ENCODE results near the gene WDR35.

The WDR35 gene

DNA sequence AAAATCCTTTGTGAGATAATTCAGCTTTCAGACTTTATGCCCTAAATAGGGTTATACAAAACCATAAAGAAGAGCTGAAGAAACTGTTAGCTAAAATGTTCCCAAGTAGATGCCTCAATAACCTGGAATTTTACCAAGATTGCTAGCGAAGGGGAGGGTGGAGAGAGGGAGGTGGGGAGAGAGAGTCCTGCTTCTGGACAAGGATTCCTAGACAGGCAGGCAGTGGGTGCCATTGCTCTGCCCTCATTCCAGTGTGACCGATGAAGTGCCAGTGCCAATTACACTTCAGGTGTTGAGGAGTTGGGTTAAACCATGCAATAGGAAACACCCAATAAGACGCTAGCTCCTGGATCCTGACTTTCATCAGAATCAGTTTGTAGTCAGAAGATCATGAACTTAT, 43.4 kb upstream of the WDR35 start:
- Histone ChIP-seq H4K5ac (ENCODE audit: low read length) (no peak overlapping the region), H4K8ac (ENCODE audit: low read depth, low read length) (no peak overlapping the region), H3K56ac (ENCODE audit: low read length) (no peak overlapping the region), H3K4me1 (ENCODE audit: control insufficient read depth, low read depth, low read length) (no peaks in the 10 kb centered on the region), H3K23ac (ENCODE audit: low read length) (no peak overlapping the region), H3K79me1 (ENCODE audit: low read length) (peaks cover 11% of the 10 kb centered on the region), H3K27me3 (ENCODE audit: insufficient read depth, low read length, poor library complexity) (no peaks in the 10 kb centered on the region), H3K36me3 (ENCODE audit: control insufficient read depth, insufficient read depth, low read length) (peaks cover 22% of the 10 kb centered on the region), H2AK5ac (ENCODE audit: low read length) (no peak overlapping the region), H3K4me3 (ENCODE audit: low read length) (no peak overlapping the region), H3K27ac (ENCODE audit: low read depth, low read length) (no peak overlapping the region), H3K79me2 (ENCODE audit: control insufficient read depth, insufficient read depth, low read length) (peaks cover 8% of the 10 kb centered on the region), H3K18ac (ENCODE audit: low read length) (no peak overlapping the region), H2BK5ac (ENCODE audit: low read length) (no peak overlapping the region), H2BK120ac (ENCODE audit: low read depth, low read length) (no peak overlapping the region), H2BK15ac (replicated peaks; ENCODE audit: low read depth) (no peak overlapping the region), H3K4me2 (ENCODE audit: low read length) (no peak overlapping the region), H3K4ac (ENCODE audit: low read depth, low read length) (no peak overlapping the region), H3K9ac (ENCODE audit: low read length) (no peak overlapping the region)
- DNase-seq: no peak
- no CpG with 5 or more reads among the region's 3 CpGs for WGBS (ENCODE audit: extremely low coverage, insufficient coverage, low lambda C conversion rate)

DNA sequence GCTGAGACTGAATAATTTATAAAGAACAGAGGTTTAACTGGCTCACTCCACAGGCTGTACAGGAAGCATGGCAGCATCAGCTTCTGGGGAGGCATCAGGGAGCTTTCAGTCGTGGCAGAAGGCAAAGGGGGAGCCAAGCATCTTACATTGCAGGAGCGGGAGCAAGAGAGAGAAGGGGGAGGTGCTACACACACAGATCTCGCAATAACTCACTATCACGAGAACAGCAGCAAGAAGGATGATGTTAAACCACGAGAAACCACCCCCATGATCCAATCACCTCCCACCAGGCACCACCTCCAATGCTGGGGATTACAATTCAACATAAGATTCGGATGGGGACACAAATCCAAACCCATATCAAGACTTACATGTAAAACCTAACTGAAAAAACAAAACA, 40.3 kb upstream of the WDR35 start:
- no peak overlapping the region for H4K5ac ChIP-seq (ENCODE audit: low read length)
- H3K4me2 ChIP-seq (ENCODE audit: low read length): no peak overlapping the region
- no peak overlapping the region for H3K23ac ChIP-seq (ENCODE audit: low read length)
- WGBS (ENCODE audit: extremely low coverage, insufficient coverage, low lambda C conversion rate): no CpG with 5 or more reads among the region's 6 CpGs
- H2AK5ac ChIP-seq (ENCODE audit: low read length): no peak overlapping the region
- H3K4me1 ChIP-seq (ENCODE audit: control insufficient read depth, low read depth, low read length): no peaks in the 10 kb centered on the region
- H3K79me1 ChIP-seq (ENCODE audit: low read length): peaks cover 5% of the 10 kb centered on the region
- H2BK15ac ChIP-seq (replicated peaks; ENCODE audit: low read depth): no peak overlapping the region
- no peak overlapping the region for H3K18ac ChIP-seq (ENCODE audit: low read length)
- H3K27me3 ChIP-seq (ENCODE audit: insufficient read depth, low read length, poor library complexity): no peaks in the 10 kb centered on the region
- H2BK120ac ChIP-seq (ENCODE audit: low read depth, low read length): no peak overlapping the region
- no peak overlapping the region for H3K4ac ChIP-seq (ENCODE audit: low read depth, low read length)
- DNase-seq: no peak
- H3K27ac ChIP-seq (ENCODE audit: low read depth, low read length): no peak overlapping the region
- H3K56ac ChIP-seq (ENCODE audit: low read length): no peak overlapping the region
- peaks cover 17% of the 10 kb centered on the region for H3K36me3 ChIP-seq (ENCODE audit: control insufficient read depth, insufficient read depth, low read length)
- no peaks in the 10 kb centered on the region for H3K79me2 ChIP-seq (ENCODE audit: control insufficient read depth, insufficient read depth, low read length)
- H3K4me3 ChIP-seq (ENCODE audit: low read length): no peak overlapping the region
- H4K8ac ChIP-seq (ENCODE audit: low read depth, low read length): no peak overlapping the region
- no peak overlapping the region for H3K9ac ChIP-seq (ENCODE audit: low read length)
- H2BK5ac ChIP-seq (ENCODE audit: low read length): no peak overlapping the region

DNA sequence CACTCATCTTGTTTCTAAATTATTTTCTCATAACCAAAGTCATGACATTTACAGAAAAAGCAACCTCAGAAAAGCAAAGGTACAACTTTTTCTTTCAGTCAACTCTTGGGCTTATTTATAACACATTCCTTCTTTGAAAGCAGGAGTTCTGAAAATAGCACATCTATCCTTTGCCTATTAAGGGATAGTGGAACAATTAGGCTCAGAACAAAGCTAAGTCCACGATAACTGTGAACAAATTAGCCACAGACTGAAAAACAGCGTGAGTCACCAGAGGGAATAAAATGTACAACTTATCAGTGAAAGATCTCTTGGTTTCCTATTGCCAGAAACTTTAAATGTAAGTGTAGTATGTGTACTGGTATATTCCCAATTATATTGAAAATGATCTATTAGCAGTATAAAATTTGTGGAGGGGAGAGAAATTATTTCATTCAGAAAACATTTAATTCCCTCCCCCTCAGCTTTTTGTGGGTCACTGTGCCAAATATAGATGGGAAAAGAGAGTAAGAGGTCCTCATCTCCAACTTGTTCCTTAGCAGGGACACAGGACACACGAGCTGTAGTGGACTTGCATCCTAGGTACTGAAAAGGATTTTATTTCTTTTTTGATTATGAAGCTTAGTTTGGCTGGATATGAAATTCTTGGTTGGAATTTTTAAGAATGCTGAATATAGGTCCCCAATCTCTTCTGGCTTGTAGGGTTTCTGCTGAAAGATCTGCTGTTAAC, 38.0 kb upstream of the WDR35 start:
- no peak overlapping the region for H3K27ac ChIP-seq (ENCODE audit: low read depth, low read length)
- no CpG with 5 or more reads among the region's 3 CpGs for WGBS (ENCODE audit: extremely low coverage, insufficient coverage, low lambda C conversion rate)

DNA sequence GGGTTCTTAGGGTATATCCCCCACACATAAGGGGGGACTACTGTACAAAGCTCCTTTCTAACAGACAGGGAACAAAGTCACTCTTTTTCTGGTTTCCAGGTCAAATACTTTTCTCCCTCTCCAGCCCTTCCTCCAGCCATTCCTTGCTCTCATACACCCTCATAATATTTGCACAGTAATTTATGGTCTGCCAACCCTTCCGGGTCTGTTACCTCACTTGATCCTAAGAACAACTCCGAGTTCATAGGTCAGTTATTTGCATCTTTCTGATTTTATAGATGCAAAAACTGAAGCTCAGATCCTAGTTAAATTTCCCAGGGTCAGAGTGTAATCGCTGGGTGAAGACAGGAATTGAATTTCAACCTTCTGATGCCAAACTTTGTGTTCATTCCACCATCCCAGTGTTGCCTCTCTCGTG, 37.4 kb upstream of the WDR35 start:
- H2AK5ac ChIP-seq (ENCODE audit: low read length): no peak overlapping the region
- H3K4me1 ChIP-seq (ENCODE audit: control insufficient read depth, low read depth, low read length): no peaks in the 10 kb centered on the region
- H3K4me2 ChIP-seq (ENCODE audit: low read length): no peak overlapping the region
- no peaks in the 10 kb centered on the region for H3K79me2 ChIP-seq (ENCODE audit: control insufficient read depth, insufficient read depth, low read length)
- no CpG with 5 or more reads among the region's 4 CpGs for WGBS (ENCODE audit: extremely low coverage, insufficient coverage, low lambda C conversion rate)
- no peak overlapping the region for H2BK15ac ChIP-seq (replicated peaks; ENCODE audit: low read depth)
- H4K5ac ChIP-seq (ENCODE audit: low read length): no peak overlapping the region
- no peak overlapping the region for H3K9ac ChIP-seq (ENCODE audit: low read length)
- H3K36me3 ChIP-seq (ENCODE audit: control insufficient read depth, insufficient read depth, low read length): no peaks in the 10 kb centered on the region
- H3K18ac ChIP-seq (ENCODE audit: low read length): no peak overlapping the region
- no peak overlapping the region for H2BK5ac ChIP-seq (ENCODE audit: low read length)
- no peak overlapping the region for H3K27ac ChIP-seq (ENCODE audit: low read depth, low read length)
- no peak overlapping the region for H2BK120ac ChIP-seq (ENCODE audit: low read depth, low read length)
- no peak overlapping the region for H3K23ac ChIP-seq (ENCODE audit: low read length)
- H3K79me1 ChIP-seq (ENCODE audit: low read length): no peaks in the 10 kb centered on the region
- no peak for DNase-seq
- H3K27me3 ChIP-seq (ENCODE audit: insufficient read depth, low read length, poor library complexity): no peaks in the 10 kb centered on the region
- no peak overlapping the region for H3K56ac ChIP-seq (ENCODE audit: low read length)
- H4K8ac ChIP-seq (ENCODE audit: low read depth, low read length): no peak overlapping the region
- no peak overlapping the region for H3K4me3 ChIP-seq (ENCODE audit: low read length)
- H3K4ac ChIP-seq (ENCODE audit: low read depth, low read length): no peak overlapping the region

More for the DNA sequence above, 38.0 kb upstream of the WDR35 start:
- no peak overlapping the region for H4K5ac ChIP-seq (ENCODE audit: low read length)
- no peak overlapping the region for H3K18ac ChIP-seq (ENCODE audit: low read length)
- no peak overlapping the region for H3K56ac ChIP-seq (ENCODE audit: low read length)
- H2BK120ac ChIP-seq (ENCODE audit: low read depth, low read length): no peak overlapping the region
- H3K4me2 ChIP-seq (ENCODE audit: low read length): no peak overlapping the region
- H3K4me3 ChIP-seq (ENCODE audit: low read length): no peak overlapping the region
- no peak overlapping the region for H3K23ac ChIP-seq (ENCODE audit: low read length)
- no peak overlapping the region for H4K8ac ChIP-seq (ENCODE audit: low read depth, low read length)
- H3K36me3 ChIP-seq (ENCODE audit: control insufficient read depth, insufficient read depth, low read length): peaks cover 2% of the 10 kb centered on the region
- DNase-seq: no peak
- H3K9ac ChIP-seq (ENCODE audit: low read length): no peak overlapping the region
- H2AK5ac ChIP-seq (ENCODE audit: low read length): no peak overlapping the region
- no peaks in the 10 kb centered on the region for H3K79me1 ChIP-seq (ENCODE audit: low read length)
- no peaks in the 10 kb centered on the region for H3K79me2 ChIP-seq (ENCODE audit: control insufficient read depth, insufficient read depth, low read length)
- no peak overlapping the region for H2BK15ac ChIP-seq (replicated peaks; ENCODE audit: low read depth)
- H2BK5ac ChIP-seq (ENCODE audit: low read length): no peak overlapping the region
- no peaks in the 10 kb centered on the region for H3K4me1 ChIP-seq (ENCODE audit: control insufficient read depth, low read depth, low read length)
- no peak overlapping the region for H3K4ac ChIP-seq (ENCODE audit: low read depth, low read length)
- no peaks in the 10 kb centered on the region for H3K27me3 ChIP-seq (ENCODE audit: insufficient read depth, low read length, poor library complexity)

DNA sequence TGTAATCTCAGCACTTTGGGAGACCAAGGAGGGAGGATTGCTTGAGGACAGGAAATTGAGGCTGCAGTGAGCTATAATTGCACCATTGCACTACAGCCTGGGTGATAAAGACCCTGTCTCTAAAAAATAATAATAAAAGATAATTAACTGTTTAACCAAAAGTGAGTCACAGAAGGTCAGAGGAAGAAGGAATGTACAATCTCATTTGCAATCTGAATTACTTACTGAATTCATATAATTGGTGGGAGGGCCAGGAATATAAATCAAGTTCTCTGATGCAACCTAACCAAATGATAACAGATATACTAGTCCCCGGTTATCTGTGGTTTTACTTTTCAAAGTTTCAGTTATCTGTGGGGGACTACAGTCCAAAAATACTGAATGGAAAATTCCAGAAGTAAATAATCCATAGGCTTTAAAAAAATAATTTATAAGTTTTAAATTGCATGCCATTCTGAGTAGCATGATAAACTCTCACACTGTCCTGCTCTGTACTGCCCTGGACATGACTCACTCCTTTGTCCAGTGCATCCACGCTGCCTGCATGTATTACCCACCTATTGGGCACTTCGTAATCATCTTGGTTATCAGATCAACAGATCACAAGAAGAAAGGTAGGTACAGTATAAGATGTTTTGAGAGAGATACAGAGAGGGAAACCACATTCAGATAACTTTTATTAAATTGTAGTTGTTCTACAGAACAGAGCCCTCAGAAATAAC, 35.3 kb upstream of the WDR35 start:
- H3K56ac ChIP-seq (ENCODE audit: low read length): no peak overlapping the region
- no peak overlapping the region for H4K8ac ChIP-seq (ENCODE audit: low read depth, low read length)
- no peak overlapping the region for H3K27ac ChIP-seq (ENCODE audit: low read depth, low read length)
- no peaks in the 10 kb centered on the region for H3K36me3 ChIP-seq (ENCODE audit: control insufficient read depth, insufficient read depth, low read length)
- no peak overlapping the region for H4K5ac ChIP-seq (ENCODE audit: low read length)
- H3K4me3 ChIP-seq (ENCODE audit: low read length): no peak overlapping the region
- H2BK15ac ChIP-seq (replicated peaks; ENCODE audit: low read depth): no peak overlapping the region
- no peaks in the 10 kb centered on the region for H3K4me1 ChIP-seq (ENCODE audit: control insufficient read depth, low read depth, low read length)
- no peak overlapping the region for H2BK120ac ChIP-seq (ENCODE audit: low read depth, low read length)
- no peak overlapping the region for H2AK5ac ChIP-seq (ENCODE audit: low read length)
- H3K9ac ChIP-seq (ENCODE audit: low read length): no peak overlapping the region
- no peak overlapping the region for H3K4ac ChIP-seq (ENCODE audit: low read depth, low read length)
- H3K27me3 ChIP-seq (ENCODE audit: insufficient read depth, low read length, poor library complexity): no peaks in the 10 kb centered on the region
- no peak overlapping the region for H3K4me2 ChIP-seq (ENCODE audit: low read length)
- no CpG with 5 or more reads among the region's 3 CpGs for WGBS (ENCODE audit: extremely low coverage, insufficient coverage, low lambda C conversion rate)
- no peaks in the 10 kb centered on the region for H3K79me2 ChIP-seq (ENCODE audit: control insufficient read depth, insufficient read depth, low read length)
- H3K79me1 ChIP-seq (ENCODE audit: low read length): no peaks in the 10 kb centered on the region
- DNase-seq: no peak
- H2BK5ac ChIP-seq (ENCODE audit: low read length): no peak overlapping the region
- no peak overlapping the region for H3K18ac ChIP-seq (ENCODE audit: low read length)
- H3K23ac ChIP-seq (ENCODE audit: low read length): no peak overlapping the region
